Transverse colon (tissue), 4 donors: ENCODE data around the gene HSPA12A. TPM values are rescaled to one million over a fixed set of nuclear protein-coding genes. Genes with fewer than 3 reads are reported as not detected.

Source experiments
- DNase-seq: peaks from one replicate; pipeline ENCODE4 v3.0.0-alpha.2; 2019
- H3K27ac ChIP-seq, 4 donors: fragments of 200-600 bp; sonication (generic); 2 replicates each; pipeline ENCODE4 v1.5.1; 2016 to 2018; ENCODE audit warnings: inconsistent platforms in 4 of 4
- H3K27me3 ChIP-seq: fragments of 200-600 bp; sonication (generic); 2 replicates; pipeline ENCODE4 v1.5.1; 2017; ENCODE audit warnings: inconsistent platforms
- H3K36me3 ChIP-seq, 4 donors: fragments of 200-600 bp; sonication (generic); 2 replicates each; pipeline ENCODE4 v1.5.1; 2017 to 2019; ENCODE audit warnings: inconsistent platforms in 4 of 4
- H3K4me1 ChIP-seq, 4 donors: fragments of 200-600 bp; sonication (generic); 2 replicates each; pipeline ENCODE4 v1.5.1; 2017 to 2020; ENCODE audit warnings: inconsistent platforms in 4 of 4
- H3K4me3 ChIP-seq, 4 donors: fragments of 200-600 bp; sonication (generic); 1 replicate in 1 of 4; 2 replicates in 3 of 4; pipeline versions ENCODE4 v1.5.1 to v1.6.1; 2017 to 2019; ENCODE audit warnings: inconsistent platforms in 4 of 4
- H3K9me3 ChIP-seq, 2 donors: fragments of 200-600 bp; sonication (generic); 2 replicates each; pipeline ENCODE4 v1.5.1; 2017 to 2019; ENCODE audit warnings: inconsistent platforms in 2 of 2
- CTCF ChIP-seq, 5 experiments: fragments of 200-600 bp in 3 of 5; fragments of 450-650 bp in 2 of 5; sonication (generic) in 3 of 5; IDR thresholded peaks; 1 replicate in 2 of 5; 2 replicates in 3 of 5; pipeline ENCODE4 v1.5.1; 2016 to 2017; ENCODE audit warnings: antibody characterized with exemption in 5 of 5, inconsistent platforms in 3 of 5, mild to moderate bottlenecking in 2 of 5, moderate library complexity in 1 of 5
- EP300 ChIP-seq: sonication (generic); formaldehyde crosslinking; IDR thresholded peaks from one replicate; pipeline ENCODE4 v1.6.1; 2017; ENCODE audit warnings: antibody characterized with exemption, low read depth
- POLR2A ChIP-seq: fragments of 450-650 bp; IDR thresholded peaks from one replicate; pipeline ENCODE4 v1.6.1; 2016; ENCODE audit warnings: antibody characterized with exemption, mild to moderate bottlenecking, moderate library complexity
- POLR2AphosphoS5 ChIP-seq, 3 donors: sonication (generic); formaldehyde crosslinking; IDR thresholded peaks; one replicate each; pipeline ENCODE4 v1.6.1; 2016; ENCODE audit warnings: antibody characterized with exemption in 3 of 3
- WGBS, 2 donors: methylation state at CpG; one replicate each; pipeline ENCODE4 v1.1.5; 2018; ENCODE audit warnings: low coverage in 1 of 2; 5-methylcytosine and 5-hydroxymethylcytosine counted together
- in situ Hi-C, 4 donors: fragments of 200-750 bp; cut with MboI; loops; one replicate each; pipeline versions ENCODE4 v1.15.0 to v1.15.1; 2017; ENCODE audit warnings: low sequenced_read_pairs in 3 of 4, low pct_ligation_motif_present in 1 of 4, low pct_unique_long_range_greater_than_20kb in 1 of 4
- intact Hi-C: fragments of 100-400 bp; cut with DNase I; formaldehyde crosslinking; loops from one replicate; pipeline ENCODE4 v1.15.1; 2023; ENCODE audit warnings: low total_unique reads
- total RNA-seq, 4 donors: library from RNA; depleted of rRNA; stranded (reverse); fragments of >200 nt; gene quantifications; one replicate each; pipeline ENCODE4 v1.1.0, GENCODE V29; 2016

Gene HSPA12A
- total RNA-seq, 4 donors from 2014 or later = 6.4 to 52.3 (median 9.5) TPM

- peaks cover 0 to 15% (median 0%) of the 10 kb centered on the region in 4 donors for H3K4me1 ChIP-seq
- H3K9me3 ChIP-seq = no peaks in the 10 kb centered on the region
- no peaks in the 10 kb centered on the region for H3K36me3 ChIP-seq
- H3K27ac ChIP-seq = no peak overlapping the region
- DNase-seq = no peak
- TF ChIP-seq POLR2A (no peak), EP300 (no peak), POLR2AphosphoS5 (IDR thresholded peaks at IDR 0.05) (no peak), CTCF (IDR thresholded peaks at IDR 0.05) (no peak)
- H3K27me3 ChIP-seq = no peaks in the 10 kb centered on the region
- in situ Hi-C loops = loop anchor here in 3 of 4 donors (10.0 to 25.0 kb wide), 2 partner anchors 98 to 476 kb away; no protein-coding TSS in a partner anchor
- whole genome bisulfite sequencing, 2 donors = 71 to 87% methylated on average over 3 of the region's 3 CpGs
- intact Hi-C loops = no loop called here
- no peak overlapping the region for H3K4me3 ChIP-seq
Measured at GRCh38 chr10:116686632-116687031, 55.7 kb downstream of the HSPA12A start.

GRCh38 chr10:116685807-116686206 lies 56.6 kb downstream of the HSPA12A start:
- intact Hi-C loops = no loop called here
- in situ Hi-C loops = loop anchor here in 3 of 4 donors (10.0 to 25.0 kb wide), 2 partner anchors 99 to 476 kb away; no protein-coding TSS in a partner anchor
- 92% methylated on average over 6 of the region's 6 CpGs; no CpG with 5 or more reads in 1 of the 2 donors for WGBS, 2 donors
- no peak for DNase-seq
- Histone ChIP-seq H3K27me3 (no peaks in the 10 kb centered on the region), H3K27ac (no peak overlapping the region), H3K4me3 (no peak overlapping the region), H3K36me3 (no peaks in the 10 kb centered on the region), H3K4me1 (peaks cover 0 to 13% (median 0%) of the 10 kb centered on the region in 4 donors), H3K9me3 (no peaks in the 10 kb centered on the region)
- TF ChIP-seq CTCF (IDR thresholded peaks at IDR 0.05) (no peak), POLR2AphosphoS5 (IDR thresholded peaks at IDR 0.05) (no peak), EP300 (no peak), POLR2A (no peak)

- intact Hi-C loops (loop anchor here (5.0 kb wide), 1 partner anchor 103 kb away; no protein-coding TSS in a partner anchor), in situ Hi-C loops (loop anchor here (5.0 to 25.0 kb wide), 3 partner anchors 100 to 478 kb away; no protein-coding TSS in a partner anchor)
- Histone ChIP-seq H3K9me3 (no peaks in the 10 kb centered on the region), H3K4me1 (peaks cover 0 to 9% (median 0%) of the 10 kb centered on the region in 4 donors), H3K27ac (no peak overlapping the region), H3K27me3 (no peaks in the 10 kb centered on the region), H3K36me3 (no peaks in the 10 kb centered on the region), H3K4me3 (no peak overlapping the region)
- DNase-seq = no peak
- WGBS, 2 donors = 94% methylated on average over 5 of the region's 5 CpGs; no CpG with 5 or more reads in 1 of the 2 donors
- TF ChIP-seq POLR2A (no peak), POLR2AphosphoS5 (IDR thresholded peaks at IDR 0.05) (no peak), CTCF (IDR thresholded peaks at IDR 0.05) (no peak)
Measured at GRCh38 chr10:116684781-116685180, 57.6 kb downstream of the HSPA12A start.

GRCh38 chr10:116683821-116684220 lies 58.5 kb downstream of the HSPA12A start:
- in situ Hi-C loops (loop anchor here (5.0 to 25.0 kb wide), 3 partner anchors 101 to 478 kb away; no protein-coding TSS in a partner anchor), intact Hi-C loops (loop anchor here (5.0 kb wide), 1 partner anchor 103 kb away; no protein-coding TSS in a partner anchor)
- 91% methylated on average over 11 of the region's 11 CpGs; no CpG with 5 or more reads in 1 of the 2 donors for WGBS, 2 donors
- Histone ChIP-seq H3K4me3 (no peak overlapping the region), H3K9me3 (no peaks in the 10 kb centered on the region), H3K27me3 (no peaks in the 10 kb centered on the region), H3K27ac (no peak overlapping the region), H3K36me3 (no peaks in the 10 kb centered on the region), H3K4me1 (peaks cover 0 to 9% (median 0%) of the 10 kb centered on the region in 4 donors)
- no peak for DNase-seq
- TF ChIP-seq CTCF (IDR thresholded peaks at IDR 0.05) = no peak
- TF ChIP-seq EP300 = no peak
